PC-3 (cell line): Measurements from ENCODE around the gene TNNT1.

Experiments
- CTCF ChIP-seq: fragments of 300-600 bp; sonication (generic); conservative IDR thresholded peaks from 2 replicates; pipeline ENCODE4 v1.5.1; 2017; ENCODE audit warnings: antibody characterized with exemption, low read depth, mild to moderate bottlenecking, low read length
- EZH2 ChIP-seq: fragments of 300-600 bp; sonication (generic); IDR thresholded peaks from one replicate; pipeline ENCODE4 v1.6.1; 2017; ENCODE audit warnings: antibody characterized with exemption, mild to moderate bottlenecking, low read length; ENCODE audit not compliant: unreplicated experiment
- EZH2phosphoT487 ChIP-seq: fragments of 300-600 bp; sonication (generic); IDR thresholded peaks from 2 replicates; pipeline ENCODE4 v1.6.1; 2018; ENCODE audit warnings: mild to moderate bottlenecking, antibody characterized with exemption, low read length, borderline replicate concordance

- TF ChIP-seq CTCF (no peak), EZH2 (no peak), EZH2phosphoT487 (no peak)
These were observed 4.8 kb upstream of the TNNT1 start for GRCh38 chr19:55153652-55154264.
